ENCODE data around the gene SMOC1. TPM values are rescaled to one million over a fixed set of nuclear protein-coding genes. Genes with fewer than 3 reads are reported as not detected.
A peak's percentile ranks its signal among the peaks of the same experiment; 100 is the strongest.

The SMOC1 gene
- total RNA-seq, 1 donor from 2014 or later = not detected

- no peak for DNase-seq
- Mint-ChIP-seq H3K4me1 (no peaks in the 10 kb centered on the region), H3K27ac (no peak overlapping the region), H3K4me3 (no peak overlapping the region), H3K36me3 (ENCODE audit: low read depth) (no peaks in the 10 kb centered on the region), H3K27me3 (peaks cover 11% of the 10 kb centered on the region), H3K9me3 (no peaks in the 10 kb centered on the region)
- intact Hi-C loops (cut with micrococcal nuclease) = no loop called here
Measured at GRCh38 chr14:69996216-69996615, 117.0 kb downstream of the SMOC1 start.

- no peak overlapping the region for H3K27ac Mint-ChIP-seq
- no peaks in the 10 kb centered on the region for H3K9me3 Mint-ChIP-seq
- DNase-seq = no peak
- H3K4me1 Mint-ChIP-seq = no peaks in the 10 kb centered on the region
- no peak overlapping the region for H3K4me3 Mint-ChIP-seq
- peaks cover 10% of the 10 kb centered on the region for H3K27me3 Mint-ChIP-seq
- no peaks in the 10 kb centered on the region for H3K36me3 Mint-ChIP-seq (ENCODE audit: low read depth)
- intact Hi-C loops (cut with micrococcal nuclease) = no loop called here
Measured at GRCh38 chr14:69997849-69998248, 118.6 kb downstream of the SMOC1 start.

- intact Hi-C loops (cut with micrococcal nuclease) = no loop called here
Measured at GRCh38 chr14:69999261-69999674, 120.1 kb downstream of the SMOC1 start.

GRCh38 chr14:70000601-70001000 lies 121.4 kb downstream of the SMOC1 start:
- Mint-ChIP-seq H3K4me3 (no peak overlapping the region), H3K36me3 (ENCODE audit: low read depth) (no peaks in the 10 kb centered on the region), H3K4me1 (no peaks in the 10 kb centered on the region), H3K9me3 (no peaks in the 10 kb centered on the region), H3K27me3 (peaks cover 12% of the 10 kb centered on the region), H3K27ac (no peak overlapping the region)
- no peak for DNase-seq
- intact Hi-C loops (cut with micrococcal nuclease) = no loop called here

More at GRCh38 chr14:69999261-69999674, 120.1 kb downstream of the SMOC1 start:
- no peak for DNase-seq
- H3K27ac Mint-ChIP-seq = no peak overlapping the region
- no peaks in the 10 kb centered on the region for H3K36me3 Mint-ChIP-seq (ENCODE audit: low read depth)
- no peaks in the 10 kb centered on the region for H3K9me3 Mint-ChIP-seq
- H3K27me3 Mint-ChIP-seq = peaks cover 8% of the 10 kb centered on the region
- H3K4me1 Mint-ChIP-seq = no peaks in the 10 kb centered on the region
- no peak overlapping the region for H3K4me3 Mint-ChIP-seq

- peaks cover 8% of the 10 kb centered on the region for H3K27me3 Mint-ChIP-seq
- H3K9me3 Mint-ChIP-seq = no peaks in the 10 kb centered on the region
- H3K4me1 Mint-ChIP-seq = no peaks in the 10 kb centered on the region
- H3K36me3 Mint-ChIP-seq (ENCODE audit: low read depth) = no peaks in the 10 kb centered on the region
- no peak overlapping the region for H3K27ac Mint-ChIP-seq
- no peak for DNase-seq
- H3K4me3 Mint-ChIP-seq = no peak overlapping the region
- intact Hi-C loops (cut with micrococcal nuclease) = no loop called here
Measured at GRCh38 chr14:70002589-70003346, 123.6 kb downstream of the SMOC1 start.

- no peak for DNase-seq
- Mint-ChIP-seq H3K4me3 (no peak overlapping the region), H3K9me3 (no peaks in the 10 kb centered on the region), H3K4me1 (no peaks in the 10 kb centered on the region), H3K36me3 (ENCODE audit: low read depth) (no peaks in the 10 kb centered on the region), H3K27me3 (peaks cover 8% of the 10 kb centered on the region), H3K27ac (no peak overlapping the region)
- intact Hi-C loops (cut with micrococcal nuclease) = no loop called here
Measured at GRCh38 chr14:70004791-70005190, 125.6 kb downstream of the SMOC1 start.

GRCh38 chr14:70005281-70005805 lies 126.1 kb downstream of the SMOC1 start:
- peaks cover 8% of the 10 kb centered on the region for H3K27me3 Mint-ChIP-seq
- H3K4me3 Mint-ChIP-seq = no peak overlapping the region

GRCh38 chr14:70006699-70007098 lies 127.5 kb downstream of the SMOC1 start:
- Mint-ChIP-seq H3K4me1 (no peaks in the 10 kb centered on the region), H3K9me3 (no peaks in the 10 kb centered on the region), H3K27me3 (peaks cover 8% of the 10 kb centered on the region), H3K4me3 (no peak overlapping the region), H3K36me3 (ENCODE audit: low read depth) (no peaks in the 10 kb centered on the region), H3K27ac (no peak overlapping the region)
- no peak for DNase-seq
- intact Hi-C loops (cut with micrococcal nuclease) = no loop called here

More at GRCh38 chr14:70005281-70005805, 126.1 kb downstream of the SMOC1 start:
- Mint-ChIP-seq H3K4me1 (no peaks in the 10 kb centered on the region), H3K36me3 (ENCODE audit: low read depth) (no peaks in the 10 kb centered on the region), H3K9me3 (no peaks in the 10 kb centered on the region), H3K27ac (no peak overlapping the region)
- DNase-seq = no peak
- intact Hi-C loops (cut with micrococcal nuclease) = no loop called here

- no peak for DNase-seq
- intact Hi-C loops (cut with micrococcal nuclease) = no loop called here
- H3K36me3 Mint-ChIP-seq (ENCODE audit: low read depth) = no peaks in the 10 kb centered on the region
- H3K9me3 Mint-ChIP-seq = no peaks in the 10 kb centered on the region
- no peak overlapping the region for H3K4me3 Mint-ChIP-seq
- H3K27me3 Mint-ChIP-seq = peaks cover 8% of the 10 kb centered on the region
- no peak overlapping the region for H3K27ac Mint-ChIP-seq
- no peaks in the 10 kb centered on the region for H3K4me1 Mint-ChIP-seq
Measured at GRCh38 chr14:70008284-70009262, 129.4 kb downstream of the SMOC1 start.

- no peaks in the 10 kb centered on the region for H3K9me3 Mint-ChIP-seq
- intact Hi-C loops (cut with micrococcal nuclease) = no loop called here
- DNase-seq = no peak
Measured at GRCh38 chr14:70009961-70010360, 130.7 kb downstream of the SMOC1 start.

GRCh38 chr14:70011098-70011497 lies 131.9 kb downstream of the SMOC1 start:
- Mint-ChIP-seq H3K4me1 (no peaks in the 10 kb centered on the region), H3K4me3 (no peak overlapping the region), H3K27me3 (peaks cover 5% of the 10 kb centered on the region), H3K27ac (no peak overlapping the region), H3K9me3 (no peaks in the 10 kb centered on the region), H3K36me3 (ENCODE audit: low read depth) (no peaks in the 10 kb centered on the region)
- DNase-seq = no peak
- intact Hi-C loops (cut with micrococcal nuclease) = no loop called here

More at GRCh38 chr14:70009961-70010360, 130.7 kb downstream of the SMOC1 start:
- no peaks in the 10 kb centered on the region for H3K4me1 Mint-ChIP-seq
- no peak overlapping the region for H3K4me3 Mint-ChIP-seq
- peaks cover 4% of the 10 kb centered on the region for H3K27me3 Mint-ChIP-seq
- no peaks in the 10 kb centered on the region for H3K36me3 Mint-ChIP-seq (ENCODE audit: low read depth)
- H3K27ac Mint-ChIP-seq = no peak overlapping the region

GRCh38 chr14:70011708-70012107 lies 132.5 kb downstream of the SMOC1 start:
- Mint-ChIP-seq H3K36me3 (ENCODE audit: low read depth) (no peaks in the 10 kb centered on the region), H3K9me3 (no peaks in the 10 kb centered on the region), H3K4me3 (no peak overlapping the region), H3K4me1 (no peaks in the 10 kb centered on the region), H3K27me3 (peaks cover 5% of the 10 kb centered on the region), H3K27ac (no peak overlapping the region)
- intact Hi-C loops (cut with micrococcal nuclease) = no loop called here
- DNase-seq = no peak

- intact Hi-C loops (cut with micrococcal nuclease) = no loop called here
- Mint-ChIP-seq H3K4me3 (no peak overlapping the region), H3K9me3 (no peaks in the 10 kb centered on the region), H3K27me3 (peaks cover 5% of the 10 kb centered on the region), H3K27ac (no peak overlapping the region), H3K4me1 (peaks cover 7% of the 10 kb centered on the region), H3K36me3 (ENCODE audit: low read depth) (no peaks in the 10 kb centered on the region)
- peak; percentile 78 for DNase-seq
Measured at GRCh38 chr14:70013271-70013873, 134.2 kb downstream of the SMOC1 start.
